ENCODE data around the gene ELF1.

- TF ChIP-seq CTCF (IDR thresholded peaks at IDR 0.05), result no peak
- no peak for TF ChIP-seq POLR2AphosphoS5 (IDR thresholded peaks at IDR 0.05)
- TF ChIP-seq POLR2A (IDR thresholded peaks at IDR 0.05), result no peak
Measured at GRCh38 chr13:41008349-41008980, 10.7 kb downstream of the ELF1 start.
